ENCODE measurements around the gene IL1RAPL1. TPM values are rescaled to one million over a fixed set of nuclear protein-coding genes. Genes with fewer than 3 reads are reported as not detected.

IL1RAPL1 gene
- total and polyA plus RNA-seq, 2 experiments from 2014 or later, result 0.18 to 0.49 TPM

GRCh38 chrX:28719620-28720019 lies 132.4 kb downstream of the IL1RAPL1 start:
- no peaks in the 10 kb centered on the region for H3K9me3 Mint-ChIP-seq
- H3K36me3 ChIP-seq (ENCODE audit: insufficient read depth), result no peaks in the 10 kb centered on the region
- H3K4me3 Mint-ChIP-seq, result no peak overlapping the region
- no peaks in the 10 kb centered on the region for H3K4me1 Mint-ChIP-seq
- H3K27me3 ChIP-seq (ENCODE audit: insufficient read depth), result no peaks in the 10 kb centered on the region
- no peaks in the 10 kb centered on the region for H3K9me2 ChIP-seq (ENCODE audit: insufficient read depth)
- DNase-seq (ENCODE audit: low spot score), result no peak
- H3K27ac ChIP-seq (ENCODE audit: low read depth), result no peak overlapping the region
- no peak overlapping the region for H3K4me3 ChIP-seq
- no peak overlapping the region for H3K27ac Mint-ChIP-seq
- H3K36me3 Mint-ChIP-seq (ENCODE audit: low read depth), result no peaks in the 10 kb centered on the region
- H4K20me1 ChIP-seq (replicated peaks; ENCODE audit: insufficient read depth), result no peaks in the 10 kb centered on the region
- H3K27me3 Mint-ChIP-seq (ENCODE audit: insufficient read depth, low read depth, poor library complexity), result no peaks in the 10 kb centered on the region
- no peaks in the 10 kb centered on the region for H3K79me2 ChIP-seq (replicated peaks; ENCODE audit: insufficient read depth)
- no peak for ATAC-seq
- no peak overlapping the region for H2AFZ ChIP-seq
- H3K4me1 ChIP-seq (ENCODE audit: insufficient read depth), result no peaks in the 10 kb centered on the region
- H3K4me2 ChIP-seq, result no peak overlapping the region
- TF ChIP-seq POLR2AphosphoS5 (IDR thresholded peaks at IDR 0.05; ENCODE audit: low read depth), result no peak
- no peak for TF ChIP-seq REST (IDR thresholded peaks at IDR 0.05; ENCODE audit: unreplicated experiment)
- TF ChIP-seq EZH2phosphoT487 (IDR thresholded peaks at IDR 0.05; ENCODE audit: unreplicated experiment), result no peak
- no peaks in the 10 kb centered on the region for H3F3A ChIP-seq (replicated peaks; ENCODE audit: low read depth)

- H3K4me2 ChIP-seq, result no peak overlapping the region
- no peaks in the 10 kb centered on the region for H4K20me1 ChIP-seq (replicated peaks; ENCODE audit: insufficient read depth)
- Mint-ChIP-seq H3K27ac (no peak overlapping the region), H3K27me3 (ENCODE audit: insufficient read depth, low read depth, poor library complexity) (no peaks in the 10 kb centered on the region), H3K4me3 (no peak overlapping the region), H3K4me1 (no peaks in the 10 kb centered on the region), H3K9me3 (no peaks in the 10 kb centered on the region), H3K36me3 (ENCODE audit: low read depth) (no peaks in the 10 kb centered on the region)
- H3K27me3 ChIP-seq (ENCODE audit: insufficient read depth), result no peaks in the 10 kb centered on the region
- H3K79me2 ChIP-seq (replicated peaks; ENCODE audit: insufficient read depth), result no peaks in the 10 kb centered on the region
- H3K36me3 ChIP-seq (ENCODE audit: insufficient read depth), result no peaks in the 10 kb centered on the region
- no peaks in the 10 kb centered on the region for H3K9me2 ChIP-seq (ENCODE audit: insufficient read depth)
- ATAC-seq, result no peak
- no peak overlapping the region for H2AFZ ChIP-seq
- no peak overlapping the region for H3K27ac ChIP-seq (ENCODE audit: low read depth)
- no peaks in the 10 kb centered on the region for H3F3A ChIP-seq (replicated peaks; ENCODE audit: low read depth)
- H3K4me3 ChIP-seq, result no peak overlapping the region
- DNase-seq (ENCODE audit: low spot score), result no peak
- no peaks in the 10 kb centered on the region for H3K4me1 ChIP-seq (ENCODE audit: insufficient read depth)
- TF ChIP-seq, protein P1, sequence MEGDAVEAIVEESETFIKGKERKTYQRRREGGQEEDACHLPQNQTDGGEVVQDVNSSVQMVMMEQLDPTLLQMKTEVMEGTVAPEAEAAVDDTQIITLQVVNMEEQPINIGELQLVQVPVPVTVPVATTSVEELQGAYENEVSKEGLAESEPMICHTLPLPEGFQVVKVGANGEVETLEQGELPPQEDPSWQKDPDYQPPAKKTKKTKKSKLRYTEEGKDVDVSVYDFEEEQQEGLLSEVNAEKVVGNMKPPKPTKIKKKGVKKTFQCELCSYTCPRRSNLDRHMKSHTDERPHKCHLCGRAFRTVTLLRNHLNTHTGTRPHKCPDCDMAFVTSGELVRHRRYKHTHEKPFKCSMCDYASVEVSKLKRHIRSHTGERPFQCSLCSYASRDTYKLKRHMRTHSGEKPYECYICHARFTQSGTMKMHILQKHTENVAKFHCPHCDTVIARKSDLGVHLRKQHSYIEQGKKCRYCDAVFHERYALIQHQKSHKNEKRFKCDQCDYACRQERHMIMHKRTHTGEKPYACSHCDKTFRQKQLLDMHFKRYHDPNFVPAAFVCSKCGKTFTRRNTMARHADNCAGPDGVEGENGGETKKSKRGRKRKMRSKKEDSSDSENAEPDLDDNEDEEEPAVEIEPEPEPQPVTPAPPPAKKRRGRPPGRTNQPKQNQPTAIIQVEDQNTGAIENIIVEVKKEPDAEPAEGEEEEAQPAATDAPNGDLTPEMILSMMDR (conservative IDR thresholded peaks at IDR 0.05; ENCODE audit: low read depth in 2 of 2), result no peak
- no peak for TF ChIP-seq EZH2phosphoT487 (IDR thresholded peaks at IDR 0.05; ENCODE audit: unreplicated experiment)
- no peak for TF ChIP-seq ZNF114 (CRISPR knock-in tag; IDR thresholded peaks at IDR 0.05)
- no peak for TF ChIP-seq JUNB (IDR thresholded peaks at IDR 0.05; ENCODE audit: unreplicated experiment)
- TF ChIP-seq, protein P2, sequence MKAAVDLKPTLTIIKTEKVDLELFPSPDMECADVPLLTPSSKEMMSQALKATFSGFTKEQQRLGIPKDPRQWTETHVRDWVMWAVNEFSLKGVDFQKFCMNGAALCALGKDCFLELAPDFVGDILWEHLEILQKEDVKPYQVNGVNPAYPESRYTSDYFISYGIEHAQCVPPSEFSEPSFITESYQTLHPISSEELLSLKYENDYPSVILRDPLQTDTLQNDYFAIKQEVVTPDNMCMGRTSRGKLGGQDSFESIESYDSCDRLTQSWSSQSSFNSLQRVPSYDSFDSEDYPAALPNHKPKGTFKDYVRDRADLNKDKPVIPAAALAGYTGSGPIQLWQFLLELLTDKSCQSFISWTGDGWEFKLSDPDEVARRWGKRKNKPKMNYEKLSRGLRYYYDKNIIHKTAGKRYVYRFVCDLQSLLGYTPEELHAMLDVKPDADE (IDR thresholded peaks at IDR 0.05), result no peak
- no peak for TF ChIP-seq ZNF331 (CRISPR knock-in tag; IDR thresholded peaks at IDR 0.05; ENCODE audit: low read depth)
- TF ChIP-seq STAT1 (IDR thresholded peaks at IDR 0.05; ENCODE audit: unreplicated experiment), result no peak
- TF ChIP-seq EZH2 (IDR thresholded peaks at IDR 0.05; ENCODE audit: low read depth, unreplicated experiment), result no peak
- TF ChIP-seq NANOG (IDR thresholded peaks at IDR 0.05; ENCODE audit: borderline replicate concordance), result no peak
Observed at GRCh38 chrX:28752330-28752729, 165.1 kb downstream of the IL1RAPL1 start.

Measured in GM23338 (cell line).